GM19463 (cell line): ENCODE results near the gene PHLDA3.
"Not testable (repeated sequence)": the region's sequence is repeated elsewhere in the genome, so short reads cannot be mapped to it uniquely, and the experiment has no call there.

Experiments
- ATAC-seq: cut with Tn5 transposase; IDR thresholded peaks from one replicate; pipeline ENCODE4 v1.9.1; 2021; ENCODE audit warnings: mild to moderate bottlenecking, moderate library complexity; ENCODE audit not compliant: unreplicated experiment

Gene PHLDA3

DNA sequence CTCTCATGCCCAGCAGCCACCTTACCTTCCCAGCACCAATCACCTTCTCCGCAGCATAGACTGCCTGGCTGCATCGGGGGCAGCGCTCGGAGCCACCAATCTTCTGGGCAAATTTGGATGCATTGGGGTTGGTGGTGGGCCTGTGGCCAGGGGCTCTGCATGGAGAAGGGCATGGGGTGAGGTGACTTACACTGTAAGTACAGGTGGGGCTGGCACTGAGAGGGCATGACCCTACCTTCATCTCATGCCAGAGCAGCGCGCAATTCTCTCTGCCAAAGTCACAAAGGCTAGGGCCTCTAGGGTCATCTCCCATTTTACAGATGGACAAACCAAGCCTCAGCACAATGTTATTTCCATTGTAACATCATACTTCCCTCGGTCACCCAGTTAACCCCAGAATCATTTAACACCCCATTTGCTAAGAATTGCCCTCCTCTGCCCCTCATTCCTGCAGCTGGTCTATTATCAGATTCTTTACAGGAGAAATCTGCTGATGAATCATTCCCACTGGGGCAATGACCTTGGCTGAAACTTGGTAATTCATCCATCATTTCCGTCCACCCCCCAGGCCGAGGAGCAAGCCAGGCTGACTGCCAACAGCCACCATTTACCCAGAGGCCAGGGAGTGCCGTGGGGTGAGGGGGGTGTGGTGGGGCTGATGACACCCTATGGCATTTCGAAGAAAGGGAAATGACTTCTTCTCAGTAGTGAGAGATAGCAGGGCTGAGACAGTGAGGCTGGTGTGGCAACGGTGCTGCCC lies 20.0 kb upstream of the PHLDA3 start:
- no peak for ATAC-seq

GRCh38 chr1:201487742-201488141 lies 18.8 kb upstream of the PHLDA3 start:
- no peak for ATAC-seq

DNA sequence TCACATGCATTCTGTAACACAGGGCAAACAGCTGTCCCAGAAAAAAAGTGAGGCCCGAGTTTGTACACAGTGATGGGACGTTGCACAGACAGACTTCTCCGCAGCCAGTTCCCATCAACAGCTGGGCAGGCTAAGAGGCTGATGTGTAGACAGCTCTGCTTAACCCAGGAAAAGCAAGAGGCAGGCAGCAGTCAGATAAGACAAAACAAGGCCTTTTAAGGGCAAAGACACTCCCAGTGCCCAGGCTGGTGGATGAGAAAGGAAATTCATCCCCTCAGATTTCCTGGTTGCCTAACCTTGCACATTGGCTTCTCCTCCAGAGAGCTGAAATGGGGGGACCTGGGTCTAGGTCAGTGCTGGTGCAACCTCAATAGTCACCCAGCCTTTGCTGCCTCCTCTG lies 17.2 kb upstream of the PHLDA3 start:
- ATAC-seq: no peak

DNA sequence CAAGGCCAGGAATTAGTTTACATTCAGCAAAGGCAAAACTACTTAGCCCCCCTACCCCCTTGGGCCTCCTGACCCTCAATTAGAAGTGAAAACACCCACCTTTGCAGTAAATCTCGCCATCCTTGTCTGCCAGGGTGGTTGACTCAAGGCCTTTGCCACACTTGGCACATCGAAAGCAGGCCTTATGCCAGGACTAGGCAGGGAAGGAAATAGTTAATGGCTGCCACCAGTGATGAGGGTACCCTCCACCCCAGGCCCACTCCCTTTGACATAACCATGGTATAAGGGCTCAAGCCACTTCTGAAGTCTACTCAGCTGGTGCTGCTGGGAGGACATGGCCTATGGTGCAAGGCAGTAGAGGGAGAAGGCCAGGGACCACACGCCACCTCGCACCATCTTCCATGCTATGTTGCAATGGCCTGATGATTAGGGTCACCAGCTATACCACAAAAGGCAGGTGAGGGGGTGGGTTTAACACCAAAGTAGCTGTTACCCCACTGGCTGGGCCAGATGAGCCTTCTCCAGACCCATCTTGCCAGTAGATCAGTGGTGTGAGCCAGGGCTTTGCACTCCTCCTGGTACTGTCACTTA lies 16.3 kb upstream of the PHLDA3 start:
- no peak for ATAC-seq

DNA sequence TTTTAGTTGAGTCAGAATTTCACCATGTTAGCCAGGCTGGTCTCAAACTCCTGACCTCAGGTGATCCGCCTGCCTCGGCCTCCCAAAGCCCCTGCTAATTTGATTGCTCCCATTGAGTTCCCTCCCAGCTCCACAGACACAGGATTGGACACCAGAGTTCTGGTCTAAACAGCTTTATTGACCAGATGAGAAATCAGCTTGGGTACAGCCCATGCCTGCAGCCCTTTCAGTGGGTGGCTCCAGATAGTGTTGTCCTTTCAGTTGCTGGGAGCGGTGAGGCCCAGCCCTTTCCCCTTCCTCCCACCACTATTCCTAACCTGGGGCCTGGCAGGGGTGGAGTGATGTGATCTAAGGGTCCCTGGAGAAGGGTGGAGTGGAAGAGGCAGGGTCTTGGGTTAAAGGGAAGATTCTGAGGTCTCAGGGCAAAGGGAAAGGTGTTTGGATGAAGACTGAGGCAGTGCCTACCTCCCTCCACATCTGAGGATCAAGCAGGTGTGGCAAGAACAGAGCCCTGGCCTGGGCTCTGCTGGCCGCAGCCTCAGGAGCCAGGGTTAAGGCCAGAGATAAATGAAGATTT lies 14.5 kb upstream of the PHLDA3 start:
- no peak for ATAC-seq

DNA sequence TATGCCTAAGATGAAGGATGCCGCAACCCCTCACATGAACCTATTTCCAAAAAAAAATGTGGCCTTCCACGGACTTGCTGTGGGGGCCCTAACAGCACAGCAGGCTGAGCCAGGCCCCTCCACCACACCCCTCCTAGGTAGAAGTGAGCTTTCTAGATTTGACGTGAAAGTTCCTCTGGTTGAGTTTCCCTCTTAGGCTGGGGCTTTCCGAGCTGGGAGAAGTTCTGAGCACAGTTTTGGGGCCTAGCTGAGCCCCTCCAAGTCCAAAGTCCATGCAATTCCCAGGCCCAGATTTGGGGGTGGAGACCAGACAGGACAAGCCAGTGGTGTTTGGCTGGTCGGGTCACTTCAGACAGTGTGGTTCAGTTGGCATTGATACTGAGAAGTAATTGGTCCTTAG lies 13.8 kb upstream of the PHLDA3 start:
- ATAC-seq: no peak

- ATAC-seq: peak; percentile 61
Measured at GRCh38 chr1:201481761-201482493, 12.9 kb upstream of the PHLDA3 start.

DNA sequence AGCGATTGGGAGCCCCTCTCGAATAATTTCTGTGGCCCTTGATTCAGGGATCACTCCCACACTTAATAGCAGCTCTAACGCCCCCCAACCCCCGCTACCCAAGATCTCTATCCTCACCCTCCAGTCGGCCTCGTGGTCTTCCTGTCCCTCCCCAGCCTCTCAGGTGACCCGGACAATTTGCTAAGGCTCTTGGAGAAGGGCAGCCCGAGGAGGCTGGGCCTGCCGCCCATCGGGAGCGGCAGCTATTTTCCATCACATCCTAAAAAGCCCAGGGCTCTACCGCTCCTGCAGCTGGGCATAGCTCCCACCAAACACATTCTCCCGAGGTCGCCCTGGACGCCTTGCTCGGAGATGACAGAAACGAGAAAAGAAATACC lies 12.0 kb upstream of the PHLDA3 start:
- ATAC-seq: no peak

GRCh38 chr1:201480231-201481003 lies 11.4 kb upstream of the PHLDA3 start:
- peak; percentile 65 for ATAC-seq

GRCh38 chr1:201479201-201479730 lies 10.3 kb upstream of the PHLDA3 start:
- no peak for ATAC-seq

GRCh38 chr1:201478666-201479065 lies 9.7 kb upstream of the PHLDA3 start:
- ATAC-seq: not testable (repeated sequence)

DNA sequence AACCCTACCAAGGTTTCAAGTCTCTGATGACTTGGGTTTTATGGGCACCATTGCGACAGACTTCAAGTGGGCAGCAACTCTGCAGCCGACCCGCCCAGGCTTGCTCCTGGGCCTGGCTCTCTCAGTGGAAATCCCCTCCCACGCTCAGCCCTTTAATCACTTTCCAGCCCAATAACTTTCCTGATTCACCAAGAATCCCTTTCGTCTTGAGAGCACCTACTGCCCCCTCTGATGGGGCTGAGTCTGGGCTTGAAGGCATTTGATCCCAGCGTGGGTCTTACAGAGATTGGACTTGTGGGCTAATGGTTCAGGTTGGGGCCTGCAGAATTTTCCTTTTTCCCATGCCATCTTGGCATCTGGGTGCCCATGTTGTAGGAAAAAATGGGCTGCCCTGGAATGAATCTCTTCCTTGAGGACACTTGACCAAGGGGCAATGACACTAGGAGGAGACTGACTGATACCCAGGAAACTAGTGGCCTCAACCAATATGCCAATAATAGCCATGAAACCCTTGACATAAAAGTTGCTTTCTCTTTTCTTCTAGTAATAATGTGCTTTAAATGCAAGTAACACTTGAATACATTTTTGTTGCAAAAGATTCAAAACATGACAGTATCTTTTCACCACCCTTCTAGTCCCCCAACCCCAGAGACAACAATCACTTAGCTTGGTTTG lies 7.8 kb upstream of the PHLDA3 start:
- ATAC-seq: no peak

DNA sequence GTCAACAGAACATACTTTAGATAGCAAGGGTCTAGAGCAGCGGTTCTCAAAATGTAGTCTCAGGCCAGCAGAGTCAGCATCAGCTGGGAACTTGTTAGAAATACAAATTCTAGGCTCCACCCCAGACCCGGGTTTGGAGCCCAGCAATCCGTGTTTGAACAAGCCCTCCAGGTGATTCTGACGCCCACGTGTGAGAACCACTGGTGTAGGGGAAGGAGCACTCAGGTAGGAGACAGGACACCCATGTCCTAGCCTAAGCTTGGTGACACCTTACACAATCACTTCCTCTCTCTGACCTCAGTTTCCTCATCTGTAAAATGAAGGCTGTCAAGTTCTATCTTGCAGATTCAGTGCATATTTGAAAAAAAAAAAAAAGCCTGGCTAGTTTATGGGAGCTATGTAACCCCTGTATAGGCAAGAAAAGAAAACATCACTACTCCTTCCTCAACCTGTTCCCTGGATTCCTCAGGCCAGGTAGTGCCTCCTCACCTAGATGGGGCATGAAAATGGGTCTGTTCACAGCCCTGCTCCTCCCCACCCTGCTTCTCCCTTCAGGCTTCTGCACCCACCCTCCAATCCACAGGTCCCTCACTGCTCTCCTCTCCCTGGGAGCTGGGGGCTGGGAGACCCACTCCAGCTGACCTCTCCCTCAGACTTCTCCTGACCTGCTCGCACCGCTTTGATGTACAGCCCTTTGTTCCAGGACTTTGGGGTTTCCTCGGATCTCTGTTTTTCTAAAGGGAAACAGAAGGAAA lies 7.1 kb upstream of the PHLDA3 start:
- no peak for ATAC-seq

GRCh38 chr1:201475130-201475529 lies 6.1 kb upstream of the PHLDA3 start:
- ATAC-seq: no peak

DNA sequence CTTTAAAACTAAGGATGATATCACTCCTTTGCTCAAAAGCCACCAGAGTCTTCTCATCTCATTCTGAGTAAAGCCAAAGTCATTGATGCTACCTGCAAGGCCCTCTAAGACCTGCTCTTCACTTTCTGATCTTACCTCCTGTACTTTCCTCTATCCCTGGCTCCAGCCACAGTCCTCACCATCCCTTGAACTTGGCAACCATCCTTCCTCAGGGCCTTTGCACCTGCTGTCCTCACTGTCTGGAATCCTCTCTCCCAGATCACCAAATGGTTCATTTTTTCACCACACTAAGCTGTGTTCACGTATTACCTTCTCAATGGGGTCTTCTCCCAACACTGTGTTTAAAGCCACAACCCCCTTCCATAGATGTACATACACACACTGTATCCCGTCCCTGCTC lies 4.3 kb upstream of the PHLDA3 start:
- ATAC-seq: no peak

DNA sequence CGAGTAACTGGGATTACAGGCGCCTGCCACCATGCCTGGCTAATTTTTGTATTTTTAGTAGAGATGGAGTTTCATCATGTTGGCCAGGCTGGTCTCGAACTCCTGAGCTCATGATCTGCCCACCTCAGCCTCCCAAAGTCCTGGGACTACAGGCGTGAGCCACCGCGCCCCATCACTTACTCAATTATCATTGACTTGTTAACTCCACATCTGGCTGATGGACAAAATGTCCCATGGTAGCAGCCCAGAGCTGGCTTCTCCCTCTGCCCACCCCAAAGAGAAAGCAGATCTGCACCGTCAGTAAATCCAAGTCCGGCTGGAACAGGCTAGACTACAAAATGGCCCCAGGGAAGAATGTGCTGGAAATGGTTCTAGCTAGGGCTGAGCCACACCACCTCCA lies 3.3 kb upstream of the PHLDA3 start:
- not testable (repeated sequence) for ATAC-seq

DNA sequence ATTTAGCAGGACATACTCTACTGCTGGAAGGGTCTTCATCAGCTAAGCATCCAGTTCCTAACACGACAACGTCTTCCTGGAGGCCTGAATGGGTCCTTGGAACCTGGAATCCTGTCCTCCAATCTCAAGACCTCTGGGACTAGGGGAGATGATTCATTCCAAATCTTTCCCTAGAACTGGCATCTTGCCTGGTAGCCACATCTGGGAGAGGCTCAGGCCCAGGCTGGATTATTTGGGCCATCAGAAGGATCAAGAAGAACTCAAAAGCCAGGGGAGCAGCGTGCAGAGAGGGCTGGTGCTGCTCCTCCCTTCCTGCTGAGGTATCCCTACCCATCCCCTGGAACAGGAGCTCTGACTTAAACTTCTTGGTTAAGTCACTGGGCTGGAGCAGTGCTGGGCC lies 2.8 kb upstream of the PHLDA3 start:
- no peak for ATAC-seq

- ATAC-seq: no peak
Measured at GRCh38 chr1:201470581-201470980, 1.6 kb upstream of the PHLDA3 start.

- no peak for ATAC-seq
Measured at GRCh38 chr1:201469645-201470074, 672 bp upstream of the PHLDA3 start.

- peak; percentile 40 for ATAC-seq
Measured at GRCh38 chr1:201468501-201468843, 516 bp downstream of the PHLDA3 start.
